HCT116 (cell line): ENCODE results near the gene ELFN1. TPM values are rescaled to one million over a fixed set of nuclear protein-coding genes. Genes with fewer than 3 reads are reported as not detected.

Experiments used
- ATAC-seq: fragments of 200-7000 bp; cut with Tn5 transposase; 2 replicates; pipeline ENCODE4 v1.9.1; 2020; ENCODE audit warnings: mild to moderate bottlenecking, moderate library complexity
- BruUV-seq: library from RNA; stranded (reverse); fragments of 400-500 nt; replicated peaks from 2 replicates; lab custom pipeline; 2021; lab: Mats Ljungman, UMichigan
- CTCF ChIA-PET: fragments of 300-600 bp; sonication (Branson Sonifier 250); formaldehyde crosslinking; loops from one replicate; lab custom pipeline; 2021; ENCODE audit warnings: antibody characterized with exemption; lab: Charles Lee
- POLR2A ChIA-PET: fragments of 300-600, 350-600 bp; sonication (Branson Sonifier 250); formaldehyde crosslinking; loops from one replicate; lab custom pipeline; 2021; ENCODE audit warnings: antibody characterized with exemption; lab: Charles Lee
- RAD21 ChIA-PET, 2 experiments: fragments of 300-600 bp; sonication (Branson Sonifier 250); formaldehyde crosslinking; loops; one replicate each; lab custom pipeline; 2023; ENCODE audit warnings: low total read pairs in 2 of 2; ENCODE audit not compliant: uncharacterized antibody in 2 of 2, unreplicated experiment in 2 of 2, low non-redundant PET in 1 of 2; lab: Charles Lee
- DNase-seq: peaks from one replicate; pipeline ENCODE4 v3.0.0-alpha.2; 2010; ENCODE audit warnings: low read depth, low spot score
- H2AFZ ChIP-seq: fragments of 200-600 bp; shearing (Covaris generic), sonication (generic); 2 replicates; pipeline ENCODE4 v1.6.1; 2017; ENCODE audit warnings: low read depth, mixed run types, mixed read lengths, antibody characterized with exemption, low read length; ENCODE audit not compliant: poor library complexity, severe bottlenecking
- H3K27ac ChIP-seq: 2 replicates; pipeline ENCODE4 v1.5.1; 2012; ENCODE audit warnings: low read depth, low read length
- H3K27me3 ChIP-seq: fragments of 200-600 bp; sonication (generic); 2 replicates; pipeline ENCODE4 v1.6.1; 2016; ENCODE audit warnings: mixed run types, low read length, mixed read lengths; ENCODE audit not compliant: insufficient read depth
- H3K36me3 ChIP-seq, 2 experiments: fragments of 200-500 bp in 1 of 2; fragments of 200-600 bp in 1 of 2; sonication (Bioruptor generic) in 1 of 2; sonication (generic) in 1 of 2; 2 replicates each; pipeline versions ENCODE4 v1.5.1 to v1.6.1; 2014 to 2016; ENCODE audit warnings: low read length in 2 of 2, inconsistent platforms in 1 of 2, mixed read lengths in 1 of 2, mixed run types in 1 of 2; ENCODE audit not compliant: insufficient read depth in 2 of 2, control insufficient read depth in 1 of 2
- H3K4me1 ChIP-seq, 2 experiments: fragments of 200-600 bp in 1 of 2; sonication (generic) in 1 of 2; 2 replicates each; pipeline versions ENCODE4 v1.5.1 to v1.6.1; 2012 to 2017; ENCODE audit warnings: low read length in 2 of 2, inconsistent platforms in 1 of 2, mild to moderate bottlenecking in 1 of 2, mixed read lengths in 1 of 2, mixed run types in 1 of 2, moderate library complexity in 1 of 2; ENCODE audit not compliant: insufficient read depth in 2 of 2, control insufficient read depth in 1 of 2
- H3K4me2 ChIP-seq: fragments of 200-600 bp; sonication (generic); 2 replicates; pipeline ENCODE4 v1.6.1; 2017; ENCODE audit warnings: mixed run types, low read length, mixed read lengths
- H3K4me3 ChIP-seq, 2 experiments: fragments of 200-600 bp in 1 of 2; sonication (generic) in 1 of 2; replicated peaks in 1 of 2; 2 replicates each; pipeline ENCODE4 v1.5.1; 2011 to 2016; ENCODE audit warnings: low read length in 2 of 2, control low read depth in 1 of 2, low read depth in 1 of 2, mild to moderate bottlenecking in 1 of 2, mixed read lengths in 1 of 2, mixed run types in 1 of 2
- H3K79me2 ChIP-seq: fragments of 200-600 bp; sonication (generic); 2 replicates; pipeline ENCODE4 v1.6.1; 2017; ENCODE audit warnings: mild to moderate bottlenecking, mixed run types, low read length, moderate library complexity, mixed read lengths; ENCODE audit not compliant: insufficient read depth
- H3K9ac ChIP-seq: fragments of 200-600 bp; sonication (generic); 2 replicates; pipeline ENCODE4 v1.6.1; 2016; ENCODE audit warnings: low read length, mixed read lengths
- H3K9me2 ChIP-seq: fragments of 200-600 bp; sonication (generic), shearing (Covaris generic); 2 replicates; pipeline ENCODE4 v1.6.1; 2017; ENCODE audit warnings: mixed run types, mild to moderate bottlenecking, moderate library complexity; ENCODE audit not compliant: insufficient read depth
- H3K9me3 ChIP-seq, 2 experiments: fragments of 200-500 bp in 1 of 2; fragments of 200-600 bp in 1 of 2; sonication (Bioruptor generic) in 1 of 2; sonication (generic) in 1 of 2; 2 replicates each; pipeline ENCODE4 v1.6.1; 2014 to 2017; ENCODE audit warnings: low read length in 2 of 2, mixed read lengths in 2 of 2, inconsistent platforms in 1 of 2, low read depth in 1 of 2, mild to moderate bottlenecking in 1 of 2, mixed run types in 1 of 2, moderate library complexity in 1 of 2; ENCODE audit not compliant: control insufficient read depth in 1 of 2, insufficient read depth in 1 of 2
- H4K20me1 ChIP-seq: fragments of 200-600 bp; sonication (generic), shearing (Covaris generic); 2 replicates; pipeline ENCODE4 v1.6.1; 2017; ENCODE audit warnings: mixed run types, mild to moderate bottlenecking, moderate library complexity; ENCODE audit not compliant: insufficient read depth
- CBX3 ChIP-seq: IDR thresholded peaks from 2 replicates; pipeline ENCODE4 v1.6.1; 2012; ENCODE audit warnings: low read depth
- EGR1 ChIP-seq: IDR thresholded peaks from 2 replicates; pipeline ENCODE4 v1.6.1; 2012; ENCODE audit warnings: low read depth
- ELF1 ChIP-seq: IDR thresholded peaks from 2 replicates; pipeline ENCODE4 v1.6.1; 2012; ENCODE audit warnings: low read depth, borderline replicate concordance
- EZH2phosphoT487 ChIP-seq: fragments of 200-600 bp; IDR thresholded peaks from 2 replicates; pipeline ENCODE4 v1.6.1; 2018; ENCODE audit warnings: antibody characterized with exemption, borderline replicate concordance
- FOSL1 ChIP-seq: IDR thresholded peaks from 2 replicates; pipeline ENCODE4 v1.6.1; 2012; ENCODE audit warnings: low read depth
- POLR2A ChIP-seq: IDR thresholded peaks from 2 replicates; pipeline ENCODE4 v1.7.0; 2011; ENCODE audit warnings: borderline replicate concordance; ENCODE audit not compliant: insufficient read depth, insufficient read length; ENCODE audit errors: extremely low read depth
- POLR2AphosphoS5 ChIP-seq: IDR thresholded peaks from 2 replicates; pipeline ENCODE4 v1.6.1; 2011; ENCODE audit warnings: mild to moderate bottlenecking, low read depth, low read length, moderate library complexity
- RAD21 ChIP-seq: IDR thresholded peaks from 2 replicates; pipeline ENCODE4 v1.6.1; 2012; ENCODE audit warnings: low read depth, mild to moderate bottlenecking
- TCF7L2 ChIP-seq: IDR thresholded peaks from 2 replicates; pipeline ENCODE4 v1.7.0; 2011; ENCODE audit warnings: borderline replicate concordance, inconsistent platforms; ENCODE audit not compliant: insufficient read depth, insufficient read length; ENCODE audit errors: extremely low read depth
- ZFX ChIP-seq: fragments of 450-650 bp; IDR thresholded peaks from 2 replicates; pipeline ENCODE4 v1.6.1; 2017
- ZNF274 ChIP-seq: fragments of 200-500 bp; sonication (Bioruptor generic); IDR thresholded peaks from 2 replicates; pipeline ENCODE4 v1.6.1; 2014; ENCODE audit warnings: mild to moderate bottlenecking, low read depth, low read length, inconsistent platforms
- intact Hi-C: fragments of 100-400 bp; cut with micrococcal nuclease; formaldehyde crosslinking; loops from 2 replicates; pipeline ENCODE4 v1.10.0; 2022
- total RNA-seq: library from RNA; stranded (reverse); gene quantifications from one replicate; pipeline ENCODE4 v1.2.1, GENCODE V29; 2021; ENCODE audit not compliant: unreplicated experiment
- TF ChIP-seq, protein P1 (sequence below): IDR thresholded peaks from 2 replicates; pipeline ENCODE4 v1.6.1; 2012
- TF ChIP-seq, protein P2 (sequence below), 3 experiments: fragments of 200-600 bp in 1 of 3; sonication (generic) in 1 of 3; IDR thresholded peaks in 2 of 3; conservative IDR thresholded peaks in 1 of 3; 2 replicates each; pipeline ENCODE4 v1.5.1; 2012 to 2017; ENCODE audit warnings: low read depth in 2 of 3, low read length in 2 of 3, antibody characterized with exemption in 1 of 3, borderline replicate concordance in 1 of 3, control low read depth in 1 of 3, mild to moderate bottlenecking in 1 of 3, mixed read lengths in 1 of 3, mixed run types in 1 of 3, moderate library complexity in 1 of 3; ENCODE audit not compliant: insufficient read depth in 1 of 3
- TF ChIP-seq, protein P3 (sequence below): IDR thresholded peaks from 2 replicates; pipeline ENCODE4 v1.6.1; 2012
- TF ChIP-seq, protein P4 (sequence below): IDR thresholded peaks from 2 replicates; pipeline ENCODE4 v1.6.1; 2011; ENCODE audit warnings: mild to moderate bottlenecking, low read length, moderate library complexity; ENCODE audit not compliant: insufficient replicate concordance; ENCODE audit errors: extremely low read depth

ELFN1 gene
- total RNA-seq, 1 experiment from 2014 or later: 4.4 TPM

DNA sequence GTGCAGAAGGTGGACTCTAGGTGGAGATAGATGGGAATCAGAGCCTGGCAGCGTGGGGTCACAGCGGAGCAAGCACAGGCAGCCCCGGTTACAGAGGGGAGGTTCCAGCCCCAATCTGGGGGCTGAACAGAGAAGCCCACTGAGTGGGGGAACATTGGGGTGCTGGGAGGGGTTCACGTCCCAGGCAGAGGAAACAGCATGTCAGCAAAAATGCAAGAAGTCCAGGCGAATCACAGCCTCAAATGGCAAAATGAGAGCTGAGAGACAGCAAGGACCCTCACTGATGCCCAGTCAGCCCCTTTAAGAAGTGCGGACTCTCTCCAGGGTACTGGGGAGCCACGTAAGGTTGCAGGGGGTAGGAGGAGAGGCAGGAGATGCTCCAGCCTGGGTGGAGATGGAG is 62.0 kb downstream of the ELFN1 start:
- DNase-seq (no peak), ATAC-seq (no peak)
- peaks cover 24% of the 10 kb centered on the region; the same call in 1 of the 2 replicates for H3K27me3 ChIP-seq
- peaks cover 5 to 10% of the 10 kb centered on the region in 2 experiments; a peak in 1 of 4 replicates for H3K4me1 ChIP-seq
- no peak overlapping the region for H3K4me2 ChIP-seq
- ChIA-PET POLR2A (no interaction called here), RAD21 (no interaction called here), CTCF (no interaction called here)
- H3K79me2 ChIP-seq: no peaks in the 10 kb centered on the region
- BruUV-seq: no TSS peak
- no peak overlapping the region for H3K9ac ChIP-seq
- no peak overlapping the region for H3K4me3 ChIP-seq
- no peak for TF ChIP-seq EGR1
- TF ChIP-seq, protein P1, sequence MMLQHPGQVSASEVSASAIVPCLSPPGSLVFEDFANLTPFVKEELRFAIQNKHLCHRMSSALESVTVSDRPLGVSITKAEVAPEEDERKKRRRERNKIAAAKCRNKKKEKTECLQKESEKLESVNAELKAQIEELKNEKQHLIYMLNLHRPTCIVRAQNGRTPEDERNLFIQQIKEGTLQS: no peak
- no peak for TF ChIP-seq POLR2AphosphoS5
- no peak for TF ChIP-seq EZH2phosphoT487
- H4K20me1 ChIP-seq: no peaks in the 10 kb centered on the region; the same call in 1 of the 2 replicates
- no peaks in the 10 kb centered on the region for H3K9me2 ChIP-seq
- intact Hi-C loops: loop anchor here (10.0 kb wide), 1 partner anchor 157 kb away; the partner anchor contains the start of gene PSMG3
- H3K27ac ChIP-seq: no peak overlapping the region
- no peaks in the 10 kb centered on the region for H3K36me3 ChIP-seq
- no peaks in the 10 kb centered on the region for H3K9me3 ChIP-seq
- no peak overlapping the region for H2AFZ ChIP-seq

DNA sequence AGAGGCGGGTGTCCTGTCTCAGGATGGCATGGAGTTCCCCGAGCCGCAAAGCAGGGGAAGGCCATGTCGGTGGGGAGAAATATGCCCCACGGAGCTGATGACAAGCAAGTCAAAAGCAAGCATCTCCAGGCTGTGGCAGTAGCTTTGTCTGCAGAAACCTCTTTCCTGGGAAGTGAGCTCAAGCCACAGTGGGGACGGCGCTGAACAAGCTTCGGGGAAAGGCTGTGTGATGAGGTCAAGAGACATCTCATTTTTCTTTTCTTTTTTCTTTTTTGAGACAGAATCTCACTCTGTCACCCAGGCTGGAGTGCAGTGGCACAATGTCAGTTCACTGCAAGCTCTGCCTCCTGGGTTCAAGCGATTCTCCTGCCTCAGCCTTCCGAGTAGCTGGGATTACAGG is 62.6 kb downstream of the ELFN1 start:
- Histone ChIP-seq H3K36me3 (no peaks in the 10 kb centered on the region), H3K4me3 (no peak overlapping the region), H3K4me2 (no peak overlapping the region), H3K4me1 (peaks cover 5 to 10% of the 10 kb centered on the region in 2 experiments; a peak in 1 of 4 replicates), H3K79me2 (no peaks in the 10 kb centered on the region), H3K27ac (no peak overlapping the region), H3K9ac (no peak overlapping the region), H3K9me3 (no peaks in the 10 kb centered on the region), H4K20me1 (no peaks in the 10 kb centered on the region; the same call in 1 of the 2 replicates), H2AFZ (no peak overlapping the region), H3K9me2 (no peaks in the 10 kb centered on the region), H3K27me3 (peaks cover 24% of the 10 kb centered on the region; the same call in 1 of the 2 replicates)
- intact Hi-C loops: loop anchor here (10.0 kb wide), 1 partner anchor 158 kb away; the partner anchor contains the start of gene PSMG3
- DNase-seq (no peak), ATAC-seq (no peak)
- POLR2A ChIA-PET: no interaction called here
- CTCF ChIA-PET: no interaction called here
- RAD21 ChIA-PET: no interaction called here
- BruUV-seq: no TSS peak
- TF ChIP-seq, protein P1: no peak
- TF ChIP-seq TCF7L2 (no peak), EZH2phosphoT487 (no peak), CBX3 (no peak), RAD21 (no peak), FOSL1 (no peak), ZNF274 (no peak), EGR1 (no peak), ZFX (no peak), POLR2AphosphoS5 (no peak), ELF1 (no peak), POLR2A (no peak)
- TF ChIP-seq, protein P2, sequence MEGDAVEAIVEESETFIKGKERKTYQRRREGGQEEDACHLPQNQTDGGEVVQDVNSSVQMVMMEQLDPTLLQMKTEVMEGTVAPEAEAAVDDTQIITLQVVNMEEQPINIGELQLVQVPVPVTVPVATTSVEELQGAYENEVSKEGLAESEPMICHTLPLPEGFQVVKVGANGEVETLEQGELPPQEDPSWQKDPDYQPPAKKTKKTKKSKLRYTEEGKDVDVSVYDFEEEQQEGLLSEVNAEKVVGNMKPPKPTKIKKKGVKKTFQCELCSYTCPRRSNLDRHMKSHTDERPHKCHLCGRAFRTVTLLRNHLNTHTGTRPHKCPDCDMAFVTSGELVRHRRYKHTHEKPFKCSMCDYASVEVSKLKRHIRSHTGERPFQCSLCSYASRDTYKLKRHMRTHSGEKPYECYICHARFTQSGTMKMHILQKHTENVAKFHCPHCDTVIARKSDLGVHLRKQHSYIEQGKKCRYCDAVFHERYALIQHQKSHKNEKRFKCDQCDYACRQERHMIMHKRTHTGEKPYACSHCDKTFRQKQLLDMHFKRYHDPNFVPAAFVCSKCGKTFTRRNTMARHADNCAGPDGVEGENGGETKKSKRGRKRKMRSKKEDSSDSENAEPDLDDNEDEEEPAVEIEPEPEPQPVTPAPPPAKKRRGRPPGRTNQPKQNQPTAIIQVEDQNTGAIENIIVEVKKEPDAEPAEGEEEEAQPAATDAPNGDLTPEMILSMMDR (IDR thresholded peaks at IDR 0.05 in 2 of 3, conservative IDR thresholded peaks at IDR 0.05 in 1 of 3; ENCODE audit: borderline replicate concordance in 1 of 3, insufficient read depth in 1 of 3, low read depth in 2 of 3, low read length in 2 of 3): no peak
- TF ChIP-seq, protein P3, sequence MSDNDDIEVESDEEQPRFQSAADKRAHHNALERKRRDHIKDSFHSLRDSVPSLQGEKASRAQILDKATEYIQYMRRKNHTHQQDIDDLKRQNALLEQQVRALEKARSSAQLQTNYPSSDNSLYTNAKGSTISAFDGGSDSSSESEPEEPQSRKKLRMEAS: no peak
- TF ChIP-seq, protein P4, sequence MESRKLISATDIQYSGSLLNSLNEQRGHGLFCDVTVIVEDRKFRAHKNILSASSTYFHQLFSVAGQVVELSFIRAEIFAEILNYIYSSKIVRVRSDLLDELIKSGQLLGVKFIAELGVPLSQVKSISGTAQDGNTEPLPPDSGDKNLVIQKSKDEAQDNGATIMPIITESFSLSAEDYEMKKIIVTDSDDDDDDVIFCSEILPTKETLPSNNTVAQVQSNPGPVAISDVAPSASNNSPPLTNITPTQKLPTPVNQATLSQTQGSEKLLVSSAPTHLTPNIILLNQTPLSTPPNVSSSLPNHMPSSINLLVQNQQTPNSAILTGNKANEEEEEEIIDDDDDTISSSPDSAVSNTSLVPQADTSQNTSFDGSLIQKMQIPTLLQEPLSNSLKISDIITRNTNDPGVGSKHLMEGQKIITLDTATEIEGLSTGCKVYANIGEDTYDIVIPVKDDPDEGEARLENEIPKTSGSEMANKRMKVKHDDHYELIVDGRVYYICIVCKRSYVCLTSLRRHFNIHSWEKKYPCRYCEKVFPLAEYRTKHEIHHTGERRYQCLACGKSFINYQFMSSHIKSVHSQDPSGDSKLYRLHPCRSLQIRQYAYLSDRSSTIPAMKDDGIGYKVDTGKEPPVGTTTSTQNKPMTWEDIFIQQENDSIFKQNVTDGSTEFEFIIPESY: no peak
